GM18505 (cell line): ENCODE measurements around the gene BMP6.
"Not testable (repeated sequence)": the region's sequence is repeated elsewhere in the genome, so short reads cannot be mapped to it uniquely, and the experiment has no call there.

Experiments used
- ATAC-seq: cut with Tn5 transposase; IDR thresholded peaks from one replicate; pipeline ENCODE4 v1.9.1; 2021; ENCODE audit not compliant: unreplicated experiment
- POLR2A ChIP-seq: IDR thresholded peaks from 4 replicates; pipeline ENCODE4 v1.6.1; 2011; ENCODE audit warnings: borderline replicate concordance; ENCODE audit not compliant: insufficient read depth, insufficient read length; ENCODE audit errors: extremely low read depth

The BMP6 gene

GRCh38 chr6:7802662-7803061 is 76.8 kb downstream of the BMP6 start:
- ATAC-seq: no peak

DNA sequence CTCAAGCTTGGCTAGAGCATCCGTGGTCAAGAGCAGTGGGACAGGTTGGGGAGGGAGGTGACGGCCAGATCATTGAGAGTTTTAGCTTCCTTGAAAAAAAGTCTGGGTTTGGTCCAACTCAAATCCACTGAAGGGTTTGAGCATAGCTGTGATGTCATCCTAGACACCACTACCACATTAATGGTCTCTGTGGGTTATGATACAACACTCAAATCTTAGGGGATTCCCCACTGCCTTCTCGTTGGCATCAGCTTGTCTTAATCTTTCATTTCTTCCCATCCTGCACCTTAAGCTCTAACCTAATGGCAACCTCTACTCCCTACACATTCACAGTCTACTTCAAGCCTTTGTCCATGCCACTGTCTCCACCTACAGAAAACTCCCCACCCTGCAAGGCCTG is 77.3 kb downstream of the BMP6 start:
- no peak for ATAC-seq
- TF ChIP-seq POLR2A: no peak

More at GRCh38 chr6:7802662-7803061, 76.8 kb downstream of the BMP6 start:
- TF ChIP-seq POLR2A: no peak

GRCh38 chr6:7805078-7805849 is 79.4 kb downstream of the BMP6 start:
- ATAC-seq: no peak
- TF ChIP-seq POLR2A: no peak

- ATAC-seq: no peak
- no peak for TF ChIP-seq POLR2A
Measured at GRCh38 chr6:7805850-7806214, 79.9 kb downstream of the BMP6 start.

- no peak for ATAC-seq
- TF ChIP-seq POLR2A: no peak
Measured at GRCh38 chr6:7806711-7807110, 80.8 kb downstream of the BMP6 start.

DNA sequence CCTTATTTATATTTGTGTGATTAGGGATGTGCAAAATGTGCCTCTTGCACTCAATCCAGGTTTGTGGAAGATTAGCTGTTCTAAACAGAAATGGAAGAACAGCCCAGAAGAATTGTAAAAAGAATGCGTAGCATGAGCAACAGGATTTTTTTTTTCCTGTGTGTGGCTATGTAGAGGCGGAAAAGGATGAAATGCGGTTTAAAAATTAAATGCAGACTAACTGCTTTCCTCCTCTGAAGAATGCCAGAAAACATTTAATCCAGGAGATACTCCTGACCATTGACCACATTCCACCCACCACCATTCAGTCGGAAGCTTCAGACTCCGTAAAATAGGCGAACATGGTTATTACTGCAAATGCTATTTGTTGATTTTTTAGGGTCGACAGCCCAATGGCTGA is 83.4 kb downstream of the BMP6 start:
- ATAC-seq: no peak
- TF ChIP-seq POLR2A: no peak

GRCh38 chr6:7811441-7811840 is 85.5 kb downstream of the BMP6 start:
- no peak for ATAC-seq

GRCh38 chr6:7812623-7813022 is 86.7 kb downstream of the BMP6 start:
- no peak for TF ChIP-seq POLR2A
- ATAC-seq: no peak

More at GRCh38 chr6:7811441-7811840, 85.5 kb downstream of the BMP6 start:
- no peak for TF ChIP-seq POLR2A

- no peak for TF ChIP-seq POLR2A
Measured at GRCh38 chr6:7813193-7813592, 87.3 kb downstream of the BMP6 start.

GRCh38 chr6:7813704-7814103 is 87.8 kb downstream of the BMP6 start:
- no peak for ATAC-seq
- TF ChIP-seq POLR2A: no peak

More at GRCh38 chr6:7813193-7813592, 87.3 kb downstream of the BMP6 start:
- ATAC-seq: no peak

GRCh38 chr6:7815716-7816115 is 89.8 kb downstream of the BMP6 start:
- TF ChIP-seq POLR2A: no peak
- no peak for ATAC-seq

- not testable (repeated sequence) for ATAC-seq
Measured at GRCh38 chr6:7817184-7817583, 91.3 kb downstream of the BMP6 start.

- TF ChIP-seq POLR2A: no peak
- ATAC-seq: no peak
Measured at GRCh38 chr6:7818257-7819214, 92.6 kb downstream of the BMP6 start.
